GM18858 (cell line): Measurements from ENCODE around the gene DLGAP1.

Experiments used
- ATAC-seq: cut with Tn5 transposase; IDR thresholded peaks from one replicate; pipeline ENCODE4 v1.9.1; 2021; ENCODE audit not compliant: unreplicated experiment

DLGAP1 gene

DNA sequence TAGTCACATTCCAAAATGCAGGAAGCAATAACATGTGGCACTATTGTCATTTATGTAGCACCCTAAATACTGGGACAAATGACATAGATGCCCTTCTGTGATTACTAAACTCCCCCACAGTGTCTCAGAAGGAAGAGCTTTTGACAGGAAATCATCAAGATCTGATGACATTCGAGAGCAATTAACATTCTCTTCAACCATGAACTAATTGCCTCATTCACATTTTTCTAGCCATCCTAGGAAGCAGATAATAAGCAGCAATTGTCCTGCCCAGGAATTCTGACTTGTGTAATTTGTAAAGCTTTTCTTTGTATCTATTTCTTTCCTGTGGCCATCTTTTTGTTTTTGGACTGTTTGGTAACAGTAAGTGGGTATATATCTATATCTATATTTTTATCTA is 712.6 kb downstream of the DLGAP1 start:
- ATAC-seq, result no peak

DNA sequence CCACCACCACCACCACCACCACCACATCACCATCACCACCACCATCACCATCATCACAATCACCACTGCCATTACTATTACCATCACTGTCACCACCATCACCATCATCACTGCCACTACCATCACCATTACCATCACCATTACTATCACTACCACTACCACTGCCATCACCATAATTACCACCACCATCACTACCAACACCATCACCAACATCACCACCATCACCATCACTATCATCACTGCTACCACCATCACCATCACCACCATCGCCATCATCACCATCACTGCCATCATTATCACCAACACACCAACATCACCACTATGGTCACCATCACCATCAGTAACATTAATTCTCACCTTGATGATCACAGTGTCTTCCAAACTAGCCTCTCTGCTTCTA is 713.8 kb downstream of the DLGAP1 start:
- no peak for ATAC-seq

DNA sequence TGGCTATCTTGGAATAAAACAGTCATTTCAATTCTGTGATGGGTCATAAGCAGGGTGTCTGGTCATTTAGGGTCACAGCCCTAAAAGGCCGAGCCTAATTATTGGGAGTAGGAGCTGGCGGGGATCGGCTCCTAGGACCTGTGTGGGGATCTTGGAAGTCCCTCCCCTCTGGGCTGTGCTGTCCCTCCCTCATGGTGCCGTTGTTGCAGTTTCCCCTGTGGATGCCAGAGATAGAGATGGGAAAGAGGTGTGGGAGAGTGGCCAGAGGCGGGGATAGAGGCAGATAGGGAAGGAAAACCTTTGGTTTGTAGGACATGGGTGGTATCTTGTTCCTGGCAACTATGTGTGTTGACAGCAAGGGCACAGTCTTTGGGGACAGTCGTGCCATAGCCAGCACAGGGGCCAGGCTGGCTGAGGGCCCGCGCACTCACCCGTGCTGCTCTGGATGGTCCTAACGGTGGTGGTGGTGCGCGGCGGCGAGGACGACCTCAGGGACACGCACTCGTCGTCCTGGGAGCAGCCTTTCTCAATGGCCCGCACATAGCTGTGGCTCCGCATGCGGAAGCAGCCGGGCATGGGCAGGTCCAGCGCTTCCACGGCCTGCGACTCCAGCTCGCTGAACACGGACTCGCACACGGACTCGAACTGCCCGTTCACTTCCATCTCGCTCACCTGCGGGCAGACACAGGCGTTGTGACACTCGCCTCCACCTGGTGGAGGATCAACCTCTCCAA is 726.2 kb downstream of the DLGAP1 start:
- no peak for ATAC-seq

DNA sequence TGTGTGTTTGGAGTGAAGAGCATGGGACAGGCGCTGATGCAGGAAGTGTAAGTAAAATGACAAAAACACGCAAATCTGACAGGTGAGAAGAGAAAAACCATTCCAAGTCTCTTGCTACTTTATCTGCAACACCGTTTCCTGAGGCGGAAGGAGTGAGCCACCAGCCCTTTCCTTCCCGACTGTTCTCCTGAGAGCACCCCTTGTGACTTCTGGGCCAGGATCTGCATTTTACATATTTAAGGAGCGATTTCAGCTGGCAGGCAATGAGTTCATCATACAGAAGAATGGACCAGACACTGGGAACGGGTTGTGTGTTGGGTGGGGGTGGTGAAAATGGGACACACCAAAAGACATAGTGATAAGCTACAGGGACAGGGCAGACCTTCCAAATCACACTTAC is 727.8 kb downstream of the DLGAP1 start:
- no peak for ATAC-seq

DNA sequence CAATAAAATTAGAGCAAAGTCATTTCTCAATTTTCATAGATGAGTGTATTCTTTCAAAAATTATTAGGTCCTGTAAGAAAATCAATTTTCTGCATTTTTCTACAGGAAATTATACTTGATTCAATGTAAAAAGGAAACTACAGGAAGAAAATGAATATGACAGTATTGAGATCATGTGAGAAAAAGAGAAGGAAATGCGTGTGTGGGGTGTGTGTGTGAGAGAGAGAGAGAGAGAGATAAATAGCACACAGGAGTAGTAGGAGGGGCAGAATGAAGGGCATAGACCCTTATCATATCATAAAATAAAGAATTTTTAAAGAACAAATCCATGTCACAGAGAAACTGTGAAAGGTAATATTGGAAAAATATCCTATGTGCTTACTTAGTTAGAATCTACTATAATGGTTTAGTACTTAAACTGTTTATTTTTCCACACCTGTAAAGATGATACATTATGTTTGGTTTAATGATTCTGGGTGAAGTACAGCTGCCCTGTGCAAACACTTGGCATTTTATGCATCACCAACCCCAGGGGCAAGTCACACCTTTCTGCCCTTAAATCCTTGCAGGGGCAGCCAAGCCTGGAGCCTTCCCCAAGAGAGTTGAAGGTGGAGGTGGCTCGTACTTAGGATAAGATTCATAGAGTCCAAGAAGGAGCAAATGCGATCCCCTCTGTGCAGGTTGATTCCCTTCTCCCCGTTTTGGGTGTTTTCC is 728.7 kb downstream of the DLGAP1 start:
- ATAC-seq, result no peak

DNA sequence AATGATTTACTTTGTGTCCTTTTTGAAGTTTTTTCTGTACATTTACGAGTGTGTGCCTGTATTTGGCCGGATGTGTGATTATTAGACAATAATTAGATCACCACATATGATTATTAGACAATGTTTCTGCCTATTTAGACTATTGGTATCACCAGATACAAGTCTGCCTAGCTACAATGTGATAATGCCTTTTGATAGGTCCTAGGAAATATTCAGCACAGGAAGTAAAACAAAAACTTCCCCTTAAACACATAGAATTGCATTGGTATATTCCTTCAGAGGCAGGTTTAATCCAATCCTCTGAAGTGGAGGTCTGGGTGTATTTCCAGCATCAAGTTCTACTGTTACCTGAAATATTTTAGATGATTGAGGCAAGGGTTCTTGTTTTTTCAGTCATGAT is 730.0 kb downstream of the DLGAP1 start:
- no peak for ATAC-seq

DNA sequence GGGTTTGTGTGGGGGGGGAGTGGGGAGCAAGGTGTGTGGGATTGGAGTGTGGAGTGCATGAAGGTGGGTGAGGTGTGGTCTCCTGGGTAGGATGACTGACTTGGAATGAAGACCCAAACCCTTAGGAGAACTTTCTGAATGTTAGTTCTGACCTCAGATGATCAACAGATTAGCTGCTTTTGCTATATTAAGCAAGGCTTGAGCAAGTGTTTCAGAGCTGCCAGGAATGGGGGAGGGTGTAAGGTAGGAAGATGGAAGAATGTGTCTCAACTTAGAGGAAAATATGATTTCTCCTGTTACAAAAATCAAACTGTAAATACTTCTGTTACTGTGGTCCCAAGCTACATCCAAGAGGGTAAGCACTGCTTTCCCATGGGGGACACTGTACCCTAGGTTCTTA is 731.6 kb downstream of the DLGAP1 start:
- no peak for ATAC-seq

DNA sequence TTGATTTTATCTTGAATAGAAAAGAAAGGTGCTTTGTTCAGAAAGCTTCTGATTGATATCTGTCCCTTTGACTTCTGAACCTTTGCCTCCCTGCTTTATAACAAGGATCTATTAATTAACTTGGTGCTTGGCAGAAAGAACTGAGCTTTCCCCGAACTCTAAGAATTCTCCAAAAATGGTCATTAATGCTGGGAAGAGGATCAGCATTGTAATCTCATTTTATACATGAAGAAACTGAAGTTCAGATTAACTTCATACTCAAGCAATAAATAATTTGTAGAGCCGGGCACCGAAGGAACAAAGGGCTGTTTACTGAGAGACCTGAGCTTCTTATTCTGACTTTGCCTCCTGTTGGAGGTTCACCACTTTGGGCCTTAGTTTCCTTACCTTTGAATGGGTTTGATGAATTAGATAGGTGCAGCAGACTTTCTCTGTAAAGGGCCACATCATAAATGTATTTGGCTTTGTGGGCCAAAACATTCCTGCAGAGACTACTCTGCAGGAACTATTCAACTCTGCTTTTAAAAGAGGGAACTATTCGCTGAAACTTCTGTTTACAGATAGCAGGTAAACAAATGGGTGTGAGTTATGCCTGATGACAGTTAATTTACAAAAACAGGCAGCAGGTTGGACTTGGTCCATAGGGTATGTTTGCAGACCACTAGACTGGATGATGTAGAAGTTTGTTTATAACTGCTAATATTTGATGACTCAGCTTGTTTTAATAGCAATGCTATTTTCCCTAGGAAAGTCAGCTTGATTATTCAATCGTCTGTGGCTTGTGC is 732.3 kb downstream of the DLGAP1 start:
- ATAC-seq, result no peak

DNA sequence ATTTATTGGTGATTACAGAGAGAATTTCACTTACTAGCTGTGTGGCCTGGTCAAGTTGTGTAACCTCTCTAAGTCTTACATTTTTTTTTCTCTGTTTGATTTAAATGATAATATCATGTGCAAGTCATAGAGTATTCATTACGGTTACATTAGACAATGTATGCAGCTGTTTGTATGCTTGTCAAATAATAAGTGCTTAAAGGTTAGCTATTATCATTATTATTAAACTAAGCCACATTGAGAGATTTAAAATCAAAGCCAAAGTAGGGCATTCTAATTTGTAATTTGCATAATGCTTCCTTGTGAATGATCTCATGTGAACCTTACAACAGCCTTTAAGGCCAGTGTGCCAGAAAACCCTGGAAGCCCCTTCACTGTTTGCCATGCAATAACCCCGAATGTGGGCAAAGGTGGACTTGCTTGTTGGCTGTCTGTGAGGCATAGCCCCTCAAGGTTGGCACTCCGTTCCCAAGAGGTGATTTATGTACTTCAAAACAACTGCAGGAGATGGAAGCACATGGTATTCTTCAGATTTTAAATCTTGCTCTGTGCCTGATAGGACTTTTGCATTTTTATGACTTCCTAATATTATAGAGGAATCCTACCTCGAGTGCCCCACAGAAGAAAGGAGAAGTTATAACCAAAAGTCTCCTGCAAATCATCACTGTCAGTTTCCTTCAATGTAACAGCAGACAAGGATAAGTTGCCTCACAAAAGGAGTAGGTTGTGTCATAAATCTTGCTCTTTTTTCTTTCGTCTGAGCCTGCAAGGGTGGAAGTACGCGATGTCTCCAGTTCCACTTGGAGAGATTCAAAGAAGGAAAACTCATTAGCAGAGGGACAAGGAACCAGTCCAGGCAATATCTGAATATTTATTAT is 733.1 kb downstream of the DLGAP1 start:
- ATAC-seq, result no peak

DNA sequence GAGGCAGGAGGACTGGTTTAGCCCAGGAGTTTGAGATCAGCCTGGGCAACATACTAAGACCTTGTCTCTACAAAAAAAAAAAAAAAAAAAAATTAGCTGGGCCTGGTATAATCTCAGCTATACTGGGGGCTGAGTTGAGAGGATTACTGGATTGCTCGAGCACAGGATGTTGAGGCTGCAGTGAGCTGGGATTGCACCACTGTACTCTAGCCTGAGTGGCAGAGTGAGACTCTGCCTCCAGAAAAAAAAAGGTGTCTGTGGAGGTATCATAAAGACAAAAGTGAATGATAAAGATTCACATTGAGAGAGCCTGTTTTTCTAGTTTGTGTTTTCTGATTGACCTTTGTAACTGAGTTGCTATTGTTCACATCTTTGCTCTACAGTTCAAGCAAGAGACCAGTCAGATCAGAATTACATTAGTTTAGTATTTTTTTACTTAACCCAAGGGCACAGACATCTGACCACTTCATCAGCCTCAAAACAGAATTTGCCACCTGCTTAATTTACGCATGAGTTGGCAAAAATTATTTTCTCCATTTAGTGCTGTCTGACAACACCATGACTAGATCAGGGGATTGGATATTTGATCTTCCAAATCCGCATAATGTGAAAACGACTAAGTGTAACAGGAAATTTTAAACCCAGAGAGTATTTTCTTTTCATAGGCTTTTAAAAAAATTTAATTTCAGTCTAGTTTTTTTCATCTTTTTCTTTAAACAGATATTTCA is 734.1 kb downstream of the DLGAP1 start:
- no peak for ATAC-seq

DNA sequence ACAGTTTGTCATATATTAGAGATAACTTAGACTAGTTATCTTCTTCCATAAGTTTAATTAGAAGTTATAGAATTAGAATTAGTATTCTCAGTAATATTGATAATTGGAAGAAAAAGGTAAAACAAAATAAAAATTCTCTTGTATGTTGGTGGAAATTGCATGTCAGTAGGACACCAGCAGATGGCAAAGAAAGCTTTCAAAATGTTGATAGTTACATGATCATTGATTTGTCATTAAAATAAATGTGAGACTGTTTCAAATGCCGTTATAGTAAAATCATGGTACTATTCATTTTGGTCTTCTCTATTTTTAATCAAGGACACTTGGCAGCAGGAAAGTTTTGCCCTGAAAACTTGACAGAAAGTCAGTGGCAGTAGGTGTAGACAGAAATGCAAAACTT is 734.9 kb downstream of the DLGAP1 start:
- ATAC-seq, result no peak

DNA sequence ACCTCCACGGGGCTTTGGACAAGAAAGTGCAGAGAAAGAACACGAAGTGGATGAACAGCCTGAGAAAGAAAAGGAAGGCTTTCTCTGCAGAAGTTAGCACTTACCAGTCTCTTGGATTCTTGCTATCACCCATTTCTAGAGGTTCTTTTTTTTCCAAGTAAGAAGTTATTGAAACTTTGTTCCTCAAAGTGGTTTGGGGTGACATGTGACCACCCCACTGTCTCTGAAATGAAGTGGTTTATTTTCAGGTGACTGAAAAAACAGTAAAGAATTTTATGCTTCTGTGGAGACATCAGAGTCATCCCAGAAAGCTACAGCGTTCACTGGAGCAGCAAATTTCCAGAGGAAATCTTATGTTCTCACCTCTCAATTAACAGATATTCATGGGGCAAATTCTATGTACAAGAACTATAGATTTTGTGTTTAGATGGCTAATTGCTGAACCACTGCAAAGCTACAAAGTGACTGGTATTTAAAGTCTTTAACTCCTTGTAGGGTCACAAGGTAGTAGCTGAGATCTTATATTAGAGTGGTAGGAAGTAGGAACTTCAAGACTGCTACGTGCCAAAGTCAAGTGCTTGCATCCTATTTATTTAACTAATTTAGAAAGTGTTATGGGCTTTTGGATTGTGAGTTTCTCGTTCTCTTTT is 737.6 kb downstream of the DLGAP1 start:
- ATAC-seq, result no peak

DNA sequence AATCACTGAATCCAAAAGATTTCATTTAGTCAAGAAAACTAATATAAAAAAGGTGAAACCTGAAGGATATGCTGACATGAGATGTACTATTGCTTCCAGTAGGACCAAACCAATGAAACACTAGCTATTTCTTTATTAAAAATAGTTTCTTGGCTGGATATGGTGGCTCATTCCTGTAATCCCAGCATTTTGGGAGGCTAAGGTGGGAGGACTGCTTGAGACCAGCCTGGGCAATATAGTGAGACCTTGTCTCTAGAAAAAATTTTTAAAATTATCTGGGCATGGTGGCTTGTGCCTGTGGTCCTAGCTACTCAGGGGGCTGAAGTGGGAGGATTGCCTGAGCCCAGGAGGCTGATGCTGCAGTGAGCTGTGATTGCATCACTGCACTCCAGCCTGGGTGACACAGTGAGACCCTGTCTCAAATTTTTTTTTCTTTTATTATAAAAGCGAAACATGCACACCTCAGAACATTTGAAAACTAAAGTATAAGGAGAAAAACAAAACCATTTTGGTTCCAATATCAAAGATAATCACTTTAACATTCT is 738.9 kb downstream of the DLGAP1 start:
- no peak for ATAC-seq

DNA sequence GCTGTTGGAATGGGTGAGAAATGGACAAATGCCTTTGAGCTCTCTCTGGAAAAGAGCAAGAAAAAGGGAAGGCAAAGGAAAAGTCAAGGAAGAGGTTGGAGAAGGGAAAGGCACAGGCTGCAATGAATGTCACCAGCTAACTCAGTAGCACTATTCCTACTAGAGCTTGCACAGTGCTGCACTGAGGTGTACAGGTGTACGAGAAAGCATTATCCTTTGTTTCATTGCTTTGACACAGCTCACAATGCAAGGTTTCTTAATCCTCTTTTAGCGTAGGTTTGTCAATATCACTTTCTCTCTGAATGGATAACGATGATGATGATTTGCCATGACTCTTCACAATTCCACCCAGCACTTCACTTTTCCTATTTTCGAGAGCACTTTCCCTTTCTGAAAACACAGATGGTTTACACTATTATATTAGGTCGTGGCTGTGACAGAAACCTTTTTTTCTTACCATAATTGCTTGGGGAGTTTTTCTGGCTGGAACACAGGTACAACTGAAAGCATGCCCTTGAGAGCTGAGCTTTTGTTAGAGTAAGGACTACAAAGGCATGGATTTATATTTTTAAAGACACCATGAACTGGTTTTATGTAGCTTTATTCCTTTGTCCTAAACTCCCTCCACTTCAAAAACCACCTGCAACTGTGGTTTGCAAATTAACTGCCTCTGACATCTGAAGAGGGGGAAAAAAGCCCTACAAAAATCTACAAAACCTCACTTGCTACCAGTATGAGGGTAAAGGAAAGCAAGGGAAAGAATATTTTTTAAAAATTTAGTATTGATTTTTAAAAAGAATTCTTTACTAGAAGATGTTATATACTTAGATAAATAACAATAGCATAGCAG is 739.7 kb downstream of the DLGAP1 start:
- no peak for ATAC-seq

DNA sequence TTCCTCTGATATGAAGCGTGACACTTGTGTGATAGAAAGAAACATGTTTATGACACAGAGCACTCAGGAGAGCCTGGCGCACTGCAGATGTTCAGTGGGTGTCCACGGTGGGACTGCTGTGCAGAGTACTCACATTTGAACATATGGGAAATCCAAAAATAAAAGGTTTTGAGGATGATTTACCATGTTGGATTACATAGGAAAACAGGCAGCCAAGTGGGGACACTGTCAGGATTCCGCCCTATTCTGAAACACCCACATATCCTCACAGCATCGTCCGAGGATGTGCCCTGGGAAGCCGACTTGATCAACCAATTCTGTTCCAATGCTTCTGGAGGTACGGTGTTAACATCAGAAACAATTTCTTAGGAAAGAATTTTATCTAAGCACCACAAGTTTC is 741.4 kb downstream of the DLGAP1 start:
- no peak for ATAC-seq

DNA sequence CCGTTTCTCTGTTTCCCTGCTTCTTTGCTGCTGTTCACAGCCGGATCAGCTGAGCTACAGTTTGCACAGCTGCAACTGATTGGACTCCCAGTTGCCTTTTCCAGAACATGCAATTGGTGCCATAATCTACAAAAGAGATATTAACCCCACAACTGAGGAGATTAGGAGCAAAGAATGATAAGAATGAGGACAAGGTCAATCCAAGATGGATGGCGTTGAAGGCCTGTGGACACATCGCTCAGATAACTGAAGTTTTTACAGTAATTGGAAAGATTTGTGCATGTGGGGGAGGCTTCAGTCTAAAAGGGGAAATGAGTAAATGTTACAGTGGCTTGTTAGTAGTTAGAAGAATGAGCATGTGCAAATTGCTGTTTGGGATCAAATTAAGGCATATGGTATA is 741.9 kb downstream of the DLGAP1 start:
- ATAC-seq, result no peak

DNA sequence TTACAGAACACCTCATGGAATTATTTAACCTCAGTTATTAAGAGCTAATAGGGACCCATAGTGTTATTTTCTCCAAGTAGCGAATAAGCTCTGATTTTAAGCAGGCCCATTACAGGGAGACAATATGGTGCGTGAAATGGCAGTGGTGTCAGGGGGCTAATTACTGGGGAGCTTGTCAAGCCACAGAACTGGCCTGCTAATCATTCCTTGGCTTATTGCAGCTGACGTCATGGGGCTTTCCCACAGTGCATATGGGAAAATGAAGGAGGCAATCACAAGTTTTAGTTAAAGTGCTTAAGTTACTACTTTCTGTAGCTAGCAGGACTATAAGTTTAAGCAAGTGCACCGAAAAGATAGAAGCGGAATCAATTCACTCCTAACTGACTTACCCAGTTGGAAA is 742.6 kb downstream of the DLGAP1 start:
- no peak for ATAC-seq

DNA sequence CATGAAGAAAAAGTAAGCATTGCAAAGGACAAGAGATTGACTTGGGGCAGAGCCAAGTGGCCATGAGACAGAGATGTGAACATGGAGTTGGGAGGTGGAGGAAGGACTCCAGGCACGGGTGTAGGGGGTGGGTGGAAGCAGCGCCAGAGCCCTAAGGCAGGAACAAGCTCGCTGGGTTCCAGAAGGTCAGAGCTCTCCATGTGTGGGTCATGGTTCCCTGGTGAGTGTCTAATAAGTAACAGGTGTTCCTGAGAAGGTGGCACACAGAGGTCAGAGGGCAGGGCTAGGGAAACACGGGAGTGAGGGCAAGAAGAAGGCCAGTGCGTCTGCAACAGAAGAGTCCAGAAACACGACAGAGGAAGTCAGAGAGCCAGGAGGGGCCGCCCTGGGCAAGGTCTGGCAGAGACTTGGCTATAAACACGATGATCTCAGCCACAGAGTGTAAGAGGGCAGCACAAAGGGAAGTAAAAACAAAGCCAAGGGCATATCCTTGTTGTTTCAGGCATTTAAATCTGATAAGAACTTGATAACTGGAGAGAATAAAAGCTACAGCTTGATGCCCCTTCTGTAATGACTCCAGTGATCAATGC is 744.3 kb downstream of the DLGAP1 start:
- ATAC-seq, result no peak
